Activated B cell treated with CpG ODN at 0.5 μM for 24 hours (primary cell): ENCODE results near the gene INTS12. TPM values are rescaled to one million over a fixed set of nuclear protein-coding genes. Genes with fewer than 3 reads are reported as not detected.
"Not testable (repeated sequence)": the region's sequence is repeated elsewhere in the genome, so short reads cannot be mapped to it uniquely, and the experiment has no call there.

Experiments
- ATAC-seq: fragments of 200-7000 bp; cut with Tn5 transposase; one replicate; pipeline ENCODE4 v1.10.0; 2021; ENCODE audit warnings: low read depth, mild to moderate bottlenecking, moderate library complexity
- CTCF ChIA-PET: fragments of 350-600 bp; sonication (Branson Sonifier 250); formaldehyde crosslinking; loops from one replicate; lab custom pipeline; 2021; ENCODE audit warnings: antibody characterized with exemption; lab: Charles Lee
- POLR2A ChIA-PET: fragments of 350-600 bp; sonication (Branson Sonifier 250); formaldehyde crosslinking; loops from one replicate; lab custom pipeline; 2021; ENCODE audit warnings: antibody characterized with exemption; lab: Charles Lee
- DNase-seq: peaks from one replicate; pipeline ENCODE4 v3.0.0; 2022
- H3K27ac Mint-ChIP-seq: one replicate; pipeline ENCODE4 v1.8.0; 2020; ENCODE audit warnings: mixed read lengths
- H3K27me3 Mint-ChIP-seq: one replicate; pipeline ENCODE4 v1.8.0; 2021; ENCODE audit warnings: mixed read lengths
- H3K36me3 Mint-ChIP-seq: one replicate; pipeline ENCODE4 v1.8.0; 2021; ENCODE audit warnings: low read depth, mixed read lengths
- H3K4me1 Mint-ChIP-seq: one replicate; pipeline ENCODE4 v1.8.0; 2021; ENCODE audit warnings: mixed read lengths
- H3K4me3 Mint-ChIP-seq: one replicate; pipeline ENCODE4 v1.8.0; 2020; ENCODE audit warnings: mild to moderate bottlenecking, mixed read lengths
- H3K9me3 Mint-ChIP-seq: one replicate; pipeline ENCODE4 v1.8.0; 2020; ENCODE audit warnings: mixed read lengths
- CTCF ChIP-seq: fragments of 200-600 bp; IDR thresholded peaks from one replicate; pipeline ENCODE4 v1.8.0; 2022; ENCODE audit warnings: antibody characterized with exemption, mild to moderate bottlenecking
- intact Hi-C: fragments of 100-400 bp; cut with micrococcal nuclease; formaldehyde crosslinking; loops from one replicate; pipeline ENCODE4 v1.15.1; 2024
- total RNA-seq: library from RNA; stranded (reverse); gene quantifications from 2 replicates; pipeline ENCODE4 v1.2.3, GENCODE V29; 2022

INTS12 gene
- total RNA-seq, 1 donor from 2014 or later = 20.6 TPM

DNA sequence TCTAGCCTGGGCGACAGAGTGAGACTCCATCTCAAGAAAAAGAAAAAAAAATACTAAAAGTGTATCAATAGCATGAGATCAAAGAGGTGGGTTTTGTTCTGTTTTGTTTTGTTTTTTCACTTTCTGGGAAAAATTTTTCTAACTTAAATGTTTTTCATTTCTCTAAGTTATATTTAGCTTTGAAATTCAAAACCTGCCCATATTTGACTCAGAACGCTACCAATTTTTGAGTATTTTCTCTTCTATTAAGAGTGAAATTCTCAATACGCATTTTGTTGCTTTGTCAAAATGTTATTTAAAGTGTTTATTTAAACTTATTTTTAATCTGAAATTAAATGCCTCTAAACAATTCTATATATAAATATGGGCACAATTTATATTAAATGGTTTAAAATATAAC, 39.7 kb upstream of the INTS12 start:
- DNase-seq (no peak), ATAC-seq (no peak)
- no peak overlapping the region for H3K27ac Mint-ChIP-seq
- H3K36me3 Mint-ChIP-seq = peaks cover 2% of the 10 kb centered on the region
- ChIA-PET CTCF (no interaction called here), POLR2A (no interaction called here)
- H3K4me3 Mint-ChIP-seq = no peak overlapping the region
- intact Hi-C loops = no loop called here
- no peaks in the 10 kb centered on the region for H3K27me3 Mint-ChIP-seq
- H3K9me3 Mint-ChIP-seq = no peaks in the 10 kb centered on the region
- no peaks in the 10 kb centered on the region for H3K4me1 Mint-ChIP-seq
- no peak for TF ChIP-seq CTCF

- POLR2A ChIA-PET = no interaction called here
- TF ChIP-seq CTCF = no peak
- Mint-ChIP-seq H3K9me3 (peaks cover 17% of the 10 kb centered on the region), H3K27ac (no peak overlapping the region), H3K36me3 (peaks cover 42% of the 10 kb centered on the region), H3K27me3 (no peaks in the 10 kb centered on the region), H3K4me1 (no peaks in the 10 kb centered on the region), H3K4me3 (no peak overlapping the region)
- intact Hi-C loops = no loop called here
- ATAC-seq (no peak), DNase-seq (no peak)
- CTCF ChIA-PET = no interaction called here
These were observed 33.1 kb upstream of the INTS12 start for GRCh38 chr4:105741548-105741947.

GRCh38 chr4:105735217-105735616, 26.7 kb upstream of the INTS12 start:
- Mint-ChIP-seq H3K9me3 (peaks cover 28% of the 10 kb centered on the region), H3K36me3 (peaks cover 83% of the 10 kb centered on the region)
- H3K4me3 Mint-ChIP-seq, CTCF ChIA-PET, ATAC-seq, POLR2A ChIA-PET, H3K4me1 Mint-ChIP-seq, H3K27me3 Mint-ChIP-seq, DNase-seq, intact Hi-C loops, H3K27ac Mint-ChIP-seq: not testable (repeated sequence)

- POLR2A ChIA-PET = interaction anchor here (0.5 kb wide), 1 partner anchor 37 kb away, joined by 3 read pairs; no protein-coding TSS in a partner anchor
- H3K4me1 Mint-ChIP-seq, H3K4me3 Mint-ChIP-seq: not testable (repeated sequence)
These were observed 21.4 kb upstream of the INTS12 start for GRCh38 chr4:105729895-105730294.

GRCh38 chr4:105725623-105726022, 17.1 kb upstream of the INTS12 start:
- Mint-ChIP-seq H3K4me1 (no peaks in the 10 kb centered on the region), H3K27me3 (no peaks in the 10 kb centered on the region), H3K27ac (no peak overlapping the region), H3K9me3 (no peaks in the 10 kb centered on the region), H3K36me3 (peaks cover 29% of the 10 kb centered on the region), H3K4me3 (no peak overlapping the region)
- no peak for ATAC-seq
- ChIA-PET POLR2A (no interaction called here), CTCF (no interaction called here)
- no peak for TF ChIP-seq CTCF
- intact Hi-C loops = no loop called here
- DNase-seq = no peak

More at GRCh38 chr4:105729895-105730294, 21.4 kb upstream of the INTS12 start:
- H3K9me3 Mint-ChIP-seq, DNase-seq, CTCF ChIA-PET, H3K27ac Mint-ChIP-seq, H3K27me3 Mint-ChIP-seq, ATAC-seq, intact Hi-C loops: not testable (repeated sequence)
- H3K36me3 Mint-ChIP-seq = peaks cover 62% of the 10 kb centered on the region

- intact Hi-C loops = no loop called here
- Mint-ChIP-seq H3K27me3 (no peaks in the 10 kb centered on the region), H3K9me3 (no peaks in the 10 kb centered on the region), H3K4me3 (no peak overlapping the region), H3K27ac (no peak overlapping the region), H3K4me1 (peaks cover 9% of the 10 kb centered on the region), H3K36me3 (peaks cover 9% of the 10 kb centered on the region)
- no peak for TF ChIP-seq CTCF
- no peak for ATAC-seq
- ChIA-PET CTCF (interaction anchor here (2.4 kb wide), 1 partner anchor 198 kb away, joined by 9 read pairs; no protein-coding TSS in a partner anchor), POLR2A (no interaction called here)
- DNase-seq = no peak
These were observed 10.7 kb upstream of the INTS12 start for GRCh38 chr4:105719204-105719603.
